HTERT RPE-1 (cell line): Measurements from ENCODE around the gene CDH13.

Source experiments
- in situ Hi-C: fragments of 300-500 bp; cut with MboI; formaldehyde crosslinking; loops from 4 replicates; pipeline ENCODE4 v1.14.3; 2020; ENCODE audit warnings: low sequenced_read_pairs

The CDH13 gene

GRCh38 chr16:82833378-82833993 lies 206.7 kb downstream of the CDH13 start:
- in situ Hi-C loops: no loop called here

GRCh38 chr16:82834151-82834815 lies 207.5 kb downstream of the CDH13 start:
- in situ Hi-C loops: no loop called here

GRCh38 chr16:82835487-82836155 lies 208.9 kb downstream of the CDH13 start:
- in situ Hi-C loops: no loop called here

GRCh38 chr16:82841108-82841507 lies 214.3 kb downstream of the CDH13 start:
- in situ Hi-C loops: no loop called here

- in situ Hi-C loops: no loop called here
Measured at GRCh38 chr16:82843606-82844271, 217.0 kb downstream of the CDH13 start.

GRCh38 chr16:82845116-82845515 lies 218.3 kb downstream of the CDH13 start:
- in situ Hi-C loops: no loop called here

GRCh38 chr16:82846806-82847205 lies 220.0 kb downstream of the CDH13 start:
- in situ Hi-C loops: no loop called here

GRCh38 chr16:82848013-82848412 lies 221.2 kb downstream of the CDH13 start:
- in situ Hi-C loops: no loop called here

- in situ Hi-C loops: no loop called here
Measured at GRCh38 chr16:82852388-82853008, 225.7 kb downstream of the CDH13 start.

GRCh38 chr16:82855471-82855870 lies 228.7 kb downstream of the CDH13 start:
- in situ Hi-C loops: no loop called here

GRCh38 chr16:82857693-82858365 lies 231.1 kb downstream of the CDH13 start:
- in situ Hi-C loops: no loop called here

- in situ Hi-C loops: no loop called here
Measured at GRCh38 chr16:82859662-82860061, 232.9 kb downstream of the CDH13 start.

- in situ Hi-C loops: no loop called here
Measured at GRCh38 chr16:82860071-82860470, 233.3 kb downstream of the CDH13 start.

GRCh38 chr16:82862057-82862456 lies 235.3 kb downstream of the CDH13 start:
- in situ Hi-C loops: no loop called here

GRCh38 chr16:82864332-82865040 lies 237.7 kb downstream of the CDH13 start:
- in situ Hi-C loops: no loop called here

- in situ Hi-C loops: no loop called here
Measured at GRCh38 chr16:82865412-82865811, 238.6 kb downstream of the CDH13 start.

- in situ Hi-C loops: no loop called here
Measured at GRCh38 chr16:82867485-82867884, 240.7 kb downstream of the CDH13 start.

- in situ Hi-C loops: no loop called here
Measured at GRCh38 chr16:82874271-82874670, 247.5 kb downstream of the CDH13 start.

- in situ Hi-C loops: no loop called here
Measured at GRCh38 chr16:82874672-82875071, 247.9 kb downstream of the CDH13 start.

- in situ Hi-C loops: no loop called here
Measured at GRCh38 chr16:82876951-82877350, 250.2 kb downstream of the CDH13 start.
